ENCODE data around the gene SHC2. TPM values are rescaled to one million over a fixed set of nuclear protein-coding genes. Genes with fewer than 3 reads are reported as not detected.

The SHC2 gene
- total and polyA plus RNA-seq, 2 of the 13 experiments (the other 11 are each of a cell fraction or from before 2014, with no cell fraction given), result 9.0 to 18.3 TPM

- TF ChIP-seq ZBED4 (CRISPR knock-in tag; IDR thresholded peaks at IDR 0.05; ENCODE audit: borderline replicate concordance) (no peak), NFKBIZ (CRISPR knock-in tag; IDR thresholded peaks at IDR 0.05) (no peak), ZKSCAN5 (CRISPR knock-in tag; IDR thresholded peaks at IDR 0.05) (no peak), MXI1 (IDR thresholded peaks at IDR 0.05; ENCODE audit: borderline replicate concordance, low read depth, low read length) (no peak), ZUFSP (CRISPR knock-in tag; IDR thresholded peaks at IDR 0.05; ENCODE audit: borderline replicate concordance) (no peak), ZNF7 (CRISPR knock-in tag; IDR thresholded peaks at IDR 0.05) (no peak), ZNF556 (CRISPR knock-in tag; IDR thresholded peaks at IDR 0.05; ENCODE audit: borderline replicate concordance) (no peak), MAX (IDR thresholded peaks at IDR 0.05) (no peak)
These were observed 6.7 kb upstream of the SHC2 start (continued) for GRCh38 chr19:467554-467953.
